GM19463 (cell line): ENCODE results near the gene ATP5IF1.

Experiments used
- ATAC-seq: cut with Tn5 transposase; IDR thresholded peaks from one replicate; pipeline ENCODE4 v1.9.1; 2021; ENCODE audit warnings: mild to moderate bottlenecking, moderate library complexity; ENCODE audit not compliant: unreplicated experiment

The ATP5IF1 gene

GRCh38 chr1:28264897-28265296 lies 29.0 kb downstream of the ATP5IF1 start:
- ATAC-seq, result no peak

- ATAC-seq, result no peak
These were observed 29.7 kb downstream of the ATP5IF1 start for GRCh38 chr1:28265577-28265976.

GRCh38 chr1:28266920-28267322 lies 31.0 kb downstream of the ATP5IF1 start:
- ATAC-seq, result no peak

GRCh38 chr1:28267633-28268032 lies 31.7 kb downstream of the ATP5IF1 start:
- no peak for ATAC-seq

- no peak for ATAC-seq
These were observed 33.6 kb downstream of the ATP5IF1 start for GRCh38 chr1:28269529-28269928.

GRCh38 chr1:28272215-28272852 lies 36.4 kb downstream of the ATP5IF1 start:
- no peak for ATAC-seq

- ATAC-seq, result no peak
These were observed 37.4 kb downstream of the ATP5IF1 start for GRCh38 chr1:28273216-28273860.

- no peak for ATAC-seq
These were observed 42.8 kb downstream of the ATP5IF1 start for GRCh38 chr1:28278763-28279162.

- ATAC-seq, result no peak
These were observed 43.8 kb downstream of the ATP5IF1 start for GRCh38 chr1:28279721-28280120.

- ATAC-seq, result no peak
These were observed 44.6 kb downstream of the ATP5IF1 start for GRCh38 chr1:28280501-28280900.

- ATAC-seq, result no peak
These were observed 45.1 kb downstream of the ATP5IF1 start for GRCh38 chr1:28280977-28281381.

- ATAC-seq, result no peak
These were observed 45.9 kb downstream of the ATP5IF1 start for GRCh38 chr1:28281608-28282425.

- ATAC-seq, result no peak
These were observed 46.8 kb downstream of the ATP5IF1 start for GRCh38 chr1:28282426-28283407.

- no peak for ATAC-seq
These were observed 50.2 kb downstream of the ATP5IF1 start for GRCh38 chr1:28286111-28286510.
